CD4-positive, alpha-beta memory T cell (primary cell): ENCODE measurements around the gene CROCC. TPM values are rescaled to one million over a fixed set of nuclear protein-coding genes. Genes with fewer than 3 reads are reported as not detected.

ENCODE experiments used
- CTCF ChIA-PET: fragments of 350-600 bp; sonication (Branson Sonifier 250); formaldehyde crosslinking; loops from one replicate; lab custom pipeline; 2021; ENCODE audit warnings: inconsistent platforms; ENCODE audit not compliant: partially characterized antibody; lab: Charles Lee
- POLR2A ChIA-PET: fragments of 350-600 bp; sonication (Branson Sonifier 250); formaldehyde crosslinking; loops from one replicate; lab custom pipeline; 2021; ENCODE audit not compliant: partially characterized antibody; lab: Charles Lee
- DNase-seq, 5 donors: peaks; one replicate each; pipeline versions ENCODE4 v3.0.0 to v3.0.0-alpha.2; 2020 to 2022; ENCODE audit warnings: mixed read lengths in 1 of 5
- H3K27ac ChIP-seq: one replicate; pipeline ENCODE4 v1.7.0; 2013; ENCODE audit warnings: low read depth, low read length
- H3K27me3 ChIP-seq: 2 replicates; pipeline ENCODE4 v1.7.0; 2013; ENCODE audit warnings: mild to moderate bottlenecking, low read length, moderate library complexity; ENCODE audit not compliant: insufficient read depth
- H3K36me3 ChIP-seq: 2 replicates; pipeline ENCODE4 v1.7.0; 2013; ENCODE audit warnings: mild to moderate bottlenecking, low read length, moderate library complexity; ENCODE audit not compliant: insufficient read depth
- H3K4me1 ChIP-seq: 2 replicates; pipeline ENCODE4 v1.7.0; 2013; ENCODE audit warnings: mild to moderate bottlenecking, low read length, moderate library complexity; ENCODE audit not compliant: insufficient read depth
- H3K4me3 ChIP-seq, 2 donors: one replicate each; pipeline ENCODE4 v1.7.0; 2013; ENCODE audit warnings: low read length in 2 of 2, mild to moderate bottlenecking in 1 of 2
- H3K9me3 ChIP-seq, 2 donors: one replicate each; pipeline ENCODE4 v1.7.0; 2013; ENCODE audit warnings: low read length in 2 of 2, control low read depth in 1 of 2; ENCODE audit not compliant: control insufficient read depth in 1 of 2
- H3K27ac Mint-ChIP-seq, 7 donors: one replicate each; pipeline ENCODE4 v1.8.0; 2020 to 2021; ENCODE audit warnings: mixed read lengths in 7 of 7, mild to moderate bottlenecking in 6 of 7, inconsistent platforms in 3 of 7, moderate library complexity in 3 of 7
- H3K27me3 Mint-ChIP-seq, 2 donors: one replicate each; pipeline ENCODE4 v1.8.0; 2020 to 2021; ENCODE audit warnings: mixed read lengths in 2 of 2
- H3K36me3 Mint-ChIP-seq, 2 donors: one replicate each; pipeline ENCODE4 v1.8.0; 2020 to 2021; ENCODE audit warnings: mixed read lengths in 2 of 2, inconsistent platforms in 1 of 2, mild to moderate bottlenecking in 1 of 2
- H3K4me1 Mint-ChIP-seq, 4 donors: one replicate each; pipeline ENCODE4 v1.8.0; 2020 to 2021; ENCODE audit warnings: mixed read lengths in 4 of 4, mild to moderate bottlenecking in 1 of 4
- H3K4me3 Mint-ChIP-seq, 8 donors: one replicate each; pipeline ENCODE4 v1.8.0; 2020 to 2021; ENCODE audit warnings: mixed read lengths in 8 of 8, mild to moderate bottlenecking in 7 of 8, moderate library complexity in 6 of 8, inconsistent platforms in 3 of 8
- H3K9me3 Mint-ChIP-seq, 8 donors: one replicate each; pipeline ENCODE4 v1.8.0; 2020 to 2021; ENCODE audit warnings: mixed read lengths in 8 of 8, mild to moderate bottlenecking in 5 of 8, inconsistent platforms in 3 of 8, moderate library complexity in 1 of 8
- intact Hi-C: fragments of 100-400 bp; cut with micrococcal nuclease; formaldehyde crosslinking; loops from one replicate; pipeline ENCODE4 v1.15.1; 2023
- polyA plus RNA-seq, 2 donors: library from polyadenylated mRNA; unstranded; fragments of 300-500 nt; fragmentation: Illumina TruSeq; gene quantifications; one replicate each; pipeline ENCODE4 v1.2.3, GENCODE V29; 2021
- total RNA-seq, 2 experiments: library from RNA; stranded (reverse); gene quantifications; one replicate each; pipeline ENCODE4 v1.2.3, GENCODE V29; 2021

Gene CROCC
- total and polyA plus RNA-seq, 4 experiments from 2014 or later, result 0.77 to 91.7 (median 46.7) TPM

DNA sequence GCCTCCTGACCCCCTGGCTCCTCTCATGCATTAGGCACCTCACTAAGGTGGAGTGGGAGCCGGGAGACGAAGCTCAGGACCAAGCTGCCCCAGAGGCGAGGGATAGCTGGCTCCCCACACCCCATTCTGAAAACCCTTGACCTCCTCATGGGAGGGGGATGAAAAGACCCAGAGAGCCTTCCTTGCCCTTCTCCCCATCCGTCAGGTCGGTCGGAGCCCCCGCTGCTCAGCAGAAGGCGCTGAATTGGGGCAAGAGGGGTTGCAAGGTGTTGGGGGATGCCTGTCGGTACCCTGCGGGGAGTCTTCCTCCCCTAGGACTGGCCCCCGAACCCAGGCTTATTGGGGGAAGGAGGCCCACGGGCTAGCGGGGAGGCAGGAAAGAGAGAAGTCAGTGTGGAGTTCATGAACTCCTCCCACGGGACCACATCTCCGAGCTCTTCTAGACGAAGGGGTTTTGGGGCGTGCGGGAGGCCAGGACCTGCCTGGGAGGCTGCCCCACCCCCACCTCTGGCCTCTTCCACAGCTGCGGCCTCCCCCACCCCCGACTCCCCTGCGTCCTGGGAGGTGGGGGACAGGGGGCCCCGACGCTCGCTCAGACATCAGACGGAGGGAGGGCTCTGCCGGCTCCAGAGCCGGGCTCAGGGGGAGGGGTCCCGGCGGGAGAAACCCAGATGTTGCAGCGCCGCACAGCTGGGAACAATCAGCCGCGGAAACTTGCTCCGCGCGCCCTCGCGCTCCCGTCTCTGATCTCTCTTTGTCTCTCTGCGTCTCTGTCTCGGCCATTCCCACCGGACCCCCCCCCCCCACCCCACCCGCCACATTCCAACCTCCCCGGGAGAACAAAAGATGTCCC is 58.0 kb downstream of the CROCC start:
- Mint-ChIP-seq H3K4me1 (peaks cover 7 to 15% (median 8%) of the 10 kb centered on the region in 4 donors), H3K4me3 (peak overlapping the region in 7 of 8 donors; percentile 27 to 69 (median 51)), H3K27me3 (peaks cover 15 to 18% of the 10 kb centered on the region in 2 donors), H3K27ac (no peak overlapping the region), H3K36me3 (peaks cover 0 to 4% of the 10 kb centered on the region in 2 donors), H3K9me3 (no peaks in the 10 kb centered on the region)
- POLR2A ChIA-PET, result no interaction called here
- Histone ChIP-seq H3K9me3 (no peaks in the 10 kb centered on the region), H3K27me3 (no peaks in the 10 kb centered on the region), H3K4me3 (no peak overlapping the region), H3K36me3 (no peaks in the 10 kb centered on the region), H3K27ac (no peak overlapping the region), H3K4me1 (no peaks in the 10 kb centered on the region)
- CTCF ChIA-PET, result interaction anchor here (1.1 kb wide), 1 partner anchor 19 kb away, joined by 3 read pairs; no protein-coding TSS in a partner anchor
- DNase-seq, result no peak
- intact Hi-C loops, result no loop called here

DNA sequence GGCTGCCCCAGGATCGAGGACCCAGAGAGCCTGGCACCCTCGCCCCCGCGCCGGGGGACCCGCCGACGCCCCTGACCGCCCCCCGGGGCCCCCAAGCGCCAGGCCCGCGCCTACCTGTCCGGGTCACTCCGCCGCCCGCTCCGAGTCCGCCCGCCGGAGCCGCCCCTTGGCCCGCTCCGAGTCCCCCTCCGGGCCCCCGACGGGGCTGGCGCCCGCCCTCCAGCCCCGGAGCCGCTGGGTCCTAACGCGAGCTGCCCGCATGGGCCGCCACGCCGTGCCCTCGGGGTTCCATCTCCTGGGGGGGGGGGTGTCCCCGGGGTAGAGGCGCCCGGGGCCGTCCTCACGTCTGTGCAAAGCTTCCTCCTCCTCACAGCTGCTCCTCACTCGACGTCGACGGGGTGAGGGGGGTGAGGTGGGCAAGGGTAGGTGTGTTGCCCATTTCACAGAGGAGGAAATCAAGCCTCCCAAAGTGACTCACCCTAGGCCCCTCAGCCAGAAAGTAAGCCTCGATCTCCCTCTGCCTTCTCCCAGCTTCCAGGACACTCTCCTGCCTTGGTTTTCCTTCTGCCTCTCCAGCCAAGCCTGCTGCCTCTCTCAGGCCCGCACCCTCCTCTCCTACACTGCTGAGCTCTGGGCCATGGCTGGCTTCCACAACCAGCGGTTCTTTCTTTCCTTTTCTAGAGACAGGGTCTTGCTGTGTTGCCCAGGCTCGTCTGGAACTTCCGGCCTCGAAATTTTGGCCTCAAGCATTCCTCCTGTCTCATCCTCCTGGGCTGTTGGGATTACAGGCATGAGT is 58.9 kb downstream of the CROCC start, which contains the start of gene MFAP2:
Gene MFAP2, minus strand, starts transcription at position 148 of the 796 bp plus-strand sequence. CDS start 2,347 bp downstream, outside the sequence.
- H3K9me3 ChIP-seq, result no peaks in the 10 kb centered on the region
- peak within 1 kb of the TSS; percentile 63 to 86 (median 82) for H3K4me3 Mint-ChIP-seq
- peaks cover 2 to 5% of the 10 kb centered on the region in 2 donors for H3K36me3 Mint-ChIP-seq
- no peaks in the 10 kb centered on the region for H3K36me3 ChIP-seq
- intact Hi-C loops, result no loop called here
- no peak within 1 kb of the TSS for H3K27ac ChIP-seq
- no peaks in the 10 kb centered on the region for H3K27me3 ChIP-seq
- no peak within 1 kb of the TSS for H3K4me3 ChIP-seq
- H3K4me1 Mint-ChIP-seq, result peaks cover 7 to 15% (median 8%) of the 10 kb centered on the region in 4 donors
- no peaks in the 10 kb centered on the region for H3K4me1 ChIP-seq
- DNase-seq, result no peak
- CTCF ChIA-PET, result no interaction called here
- POLR2A ChIA-PET, result no interaction called here
- H3K27ac Mint-ChIP-seq, result peak within 1 kb of the TSS in 3 of 7 donors; percentile 42 to 69 (median 42)
- peaks cover 15 to 18% of the 10 kb centered on the region in 2 donors for H3K27me3 Mint-ChIP-seq
- H3K9me3 Mint-ChIP-seq, result no peaks in the 10 kb centered on the region

DNA sequence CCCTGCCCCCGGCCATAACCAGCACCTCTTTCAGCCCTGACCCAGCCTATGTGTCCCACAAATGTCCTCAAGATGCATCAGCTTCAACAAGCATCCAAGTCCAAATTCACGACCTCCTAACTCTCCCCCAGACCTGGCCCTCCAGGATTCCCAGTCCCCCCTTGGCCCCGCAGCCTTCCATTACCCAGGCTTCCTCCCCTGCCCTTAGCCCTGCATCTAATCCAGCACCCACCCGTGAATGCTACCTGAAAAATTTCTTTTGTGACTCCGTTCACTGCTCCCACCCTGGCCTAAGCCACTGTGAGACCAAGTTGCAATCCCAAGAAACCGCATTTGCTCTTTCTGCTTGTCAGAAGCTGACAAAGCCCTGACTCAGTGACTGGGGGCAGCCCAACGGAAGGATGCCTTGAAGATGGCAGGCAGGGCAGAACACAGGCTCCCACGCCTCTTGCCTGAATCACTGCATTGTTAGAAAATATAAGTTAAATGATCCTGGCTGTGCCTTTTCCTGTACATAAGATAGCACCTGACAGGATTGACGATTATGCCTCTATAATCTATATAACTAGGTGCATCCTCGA is 59.6 kb downstream of the CROCC start:
- Histone ChIP-seq H3K4me1 (no peaks in the 10 kb centered on the region), H3K9me3 (no peaks in the 10 kb centered on the region), H3K27me3 (no peaks in the 10 kb centered on the region), H3K4me3 (no peak overlapping the region), H3K36me3 (no peaks in the 10 kb centered on the region), H3K27ac (no peak overlapping the region)
- no peaks in the 10 kb centered on the region for H3K9me3 Mint-ChIP-seq
- peak overlapping the region in 2 of 7 donors; percentile 42 to 69 for H3K27ac Mint-ChIP-seq
- CTCF ChIA-PET, result interaction anchor here (1.5 kb wide), 1 partner anchor 20 kb away, joined by 3 read pairs; no protein-coding TSS in a partner anchor
- H3K4me1 Mint-ChIP-seq, result peaks cover 7 to 15% (median 8%) of the 10 kb centered on the region in 4 donors
- POLR2A ChIA-PET, result no interaction called here
- H3K36me3 Mint-ChIP-seq, result peaks cover 6 to 8% of the 10 kb centered on the region in 2 donors
- peaks cover 15 to 18% of the 10 kb centered on the region in 2 donors for H3K27me3 Mint-ChIP-seq
- peak overlapping the region; percentile 45 to 86 (median 82) for H3K4me3 Mint-ChIP-seq
- intact Hi-C loops, result no loop called here
- DNase-seq, result no peak

DNA sequence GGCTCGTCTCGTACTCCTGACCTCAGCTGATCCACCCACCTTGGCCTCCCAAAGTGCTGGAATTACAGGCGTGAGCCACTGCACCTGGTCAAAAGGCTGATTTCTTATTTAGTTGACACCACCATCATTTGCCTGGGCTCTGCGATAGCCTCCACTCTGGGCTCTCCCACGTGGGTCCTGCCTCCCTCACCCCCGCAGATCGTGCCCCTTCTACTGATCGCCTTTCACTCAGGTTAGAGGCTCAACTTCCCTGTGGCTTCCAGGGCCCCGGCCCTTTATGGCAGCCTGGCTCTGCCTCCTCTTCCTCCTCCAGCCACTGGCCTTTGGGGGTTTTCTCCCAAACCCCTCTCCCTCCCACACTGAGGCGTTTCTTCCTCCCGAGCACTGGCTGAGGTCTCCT is 61.2 kb downstream of the CROCC start:
- peaks cover 3% of the 10 kb centered on the region for H3K36me3 ChIP-seq
- H3K36me3 Mint-ChIP-seq, result peaks cover 11 to 14% of the 10 kb centered on the region in 2 donors
- ChIA-PET CTCF (interaction anchor here (1.5 kb wide), 1 partner anchor 22 kb away, joined by 3 read pairs; no protein-coding TSS in a partner anchor), POLR2A (no interaction called here)
- no peak for DNase-seq
- intact Hi-C loops, result no loop called here
- peak overlapping the region in 2 of 8 donors; percentile 1 to 5 for H3K4me3 Mint-ChIP-seq
- no peak overlapping the region for H3K27ac Mint-ChIP-seq
- H3K9me3 ChIP-seq, result no peaks in the 10 kb centered on the region
- peaks cover 7 to 10% (median 8%) of the 10 kb centered on the region in 4 donors for H3K4me1 Mint-ChIP-seq
- no peaks in the 10 kb centered on the region for H3K9me3 Mint-ChIP-seq
- peaks cover 15 to 18% of the 10 kb centered on the region in 2 donors for H3K27me3 Mint-ChIP-seq
- H3K4me1 ChIP-seq, result no peaks in the 10 kb centered on the region
- H3K27ac ChIP-seq, result no peak overlapping the region
- no peaks in the 10 kb centered on the region for H3K27me3 ChIP-seq
- H3K4me3 ChIP-seq, result no peak overlapping the region

- Histone ChIP-seq H3K4me1 (no peaks in the 10 kb centered on the region), H3K36me3 (peaks cover 7% of the 10 kb centered on the region), H3K27ac (no peak overlapping the region), H3K4me3 (no peak overlapping the region), H3K27me3 (no peaks in the 10 kb centered on the region), H3K9me3 (no peaks in the 10 kb centered on the region)
- no peak overlapping the region for H3K27ac Mint-ChIP-seq
- CTCF ChIA-PET, result interaction anchor here (1.7 kb wide), 1 partner anchor 23 kb away, joined by 4 read pairs; no protein-coding TSS in a partner anchor
- intact Hi-C loops, result no loop called here
- H3K27me3 Mint-ChIP-seq, result peaks cover 15 to 18% of the 10 kb centered on the region in 2 donors
- peaks cover 14 to 17% of the 10 kb centered on the region in 2 donors for H3K36me3 Mint-ChIP-seq
- POLR2A ChIA-PET, result no interaction called here
- peaks cover 7 to 10% (median 8%) of the 10 kb centered on the region in 4 donors for H3K4me1 Mint-ChIP-seq
- H3K9me3 Mint-ChIP-seq, result no peaks in the 10 kb centered on the region
- no peak overlapping the region for H3K4me3 Mint-ChIP-seq
- no peak for DNase-seq
Observed at GRCh38 chr1:16983649-16984048, 61.9 kb downstream of the CROCC start.

GRCh38 chr1:16984717-16985116 is 63.0 kb downstream of the CROCC start:
- H3K4me1 ChIP-seq, result no peaks in the 10 kb centered on the region
- DNase-seq, result no peak
- H3K36me3 ChIP-seq, result peaks cover 9% of the 10 kb centered on the region
- Mint-ChIP-seq H3K9me3 (no peaks in the 10 kb centered on the region), H3K27ac (no peak overlapping the region), H3K36me3 (peaks cover 17 to 18% of the 10 kb centered on the region in 2 donors), H3K4me1 (peaks cover 7 to 10% (median 8%) of the 10 kb centered on the region in 4 donors), H3K27me3 (peaks cover 15 to 18% of the 10 kb centered on the region in 2 donors), H3K4me3 (no peak overlapping the region)
- no peak overlapping the region for H3K27ac ChIP-seq
- intact Hi-C loops, result no loop called here
- no peaks in the 10 kb centered on the region for H3K9me3 ChIP-seq
- no peaks in the 10 kb centered on the region for H3K27me3 ChIP-seq
- ChIA-PET POLR2A (interaction anchor here (0.6 kb wide), 1 partner anchor 24 kb away, joined by 4 read pairs; no protein-coding TSS in a partner anchor), CTCF (interaction anchor here (0.7 to 1.7 kb wide), 2 partner anchors 24 to 28 kb away, joined by 4 read pairs; no protein-coding TSS in a partner anchor)
- no peak overlapping the region for H3K4me3 ChIP-seq
